Activated CD8-positive, alpha-beta memory T cell treated with anti-CD3 and anti-CD28 coated beads, Interleukin-2, amount 10 ng/mL, durations not matched to agents 7 days and 5 days (primary cell): ENCODE data around the gene CINP. TPM values are rescaled to one million over a fixed set of nuclear protein-coding genes. Genes with fewer than 3 reads are reported as not detected.

Experiments used
- ATAC-seq: fragments of 150-1000 bp; cut with Tn5 transposase; one replicate; pipeline ENCODE4 v1.10.0; 2021; ENCODE audit warnings: moderate library complexity
- CTCF ChIA-PET: fragments of 350-600 bp; sonication (Branson Sonifier 250); formaldehyde crosslinking; loops from one replicate; lab custom pipeline; 2021; ENCODE audit warnings: antibody characterized with exemption; lab: Charles Lee
- DNase-seq: peaks from one replicate; pipeline ENCODE4 v3.0.0-alpha.2; 2020
- H3K27ac Mint-ChIP-seq: one replicate; pipeline ENCODE4 v1.8.0; 2021; ENCODE audit warnings: mild to moderate bottlenecking, mixed read lengths
- H3K27me3 Mint-ChIP-seq: one replicate; pipeline ENCODE4 v1.8.0; 2021; ENCODE audit warnings: mixed read lengths
- H3K36me3 Mint-ChIP-seq: one replicate; pipeline ENCODE4 v1.8.0; 2021; ENCODE audit warnings: mild to moderate bottlenecking, mixed read lengths
- H3K4me1 Mint-ChIP-seq: one replicate; pipeline ENCODE4 v1.8.0; 2021; ENCODE audit warnings: mixed read lengths
- H3K4me3 Mint-ChIP-seq: one replicate; pipeline ENCODE4 v1.8.0; 2021; ENCODE audit warnings: mild to moderate bottlenecking, moderate library complexity, mixed read lengths
- H3K9me3 Mint-ChIP-seq: one replicate; pipeline ENCODE4 v1.8.0; 2022; ENCODE audit warnings: low read depth, mixed read lengths
- total RNA-seq, 2 experiments: library from RNA; stranded (reverse); gene quantifications; one replicate each; pipeline ENCODE4 v1.2.3, GENCODE V29; 2021

CINP gene
- total RNA-seq, 2 experiments from 2014 or later = 34.1 to 38.9 TPM

- no peak overlapping the region for H3K27ac Mint-ChIP-seq
- CTCF ChIA-PET = no interaction called here
- ATAC-seq (no peak), DNase-seq (peak; percentile 52)
- peaks cover 34% of the 10 kb centered on the region for H3K4me1 Mint-ChIP-seq
- no peaks in the 10 kb centered on the region for H3K9me3 Mint-ChIP-seq
- H3K4me3 Mint-ChIP-seq = no peak overlapping the region
- peaks cover 3% of the 10 kb centered on the region for H3K36me3 Mint-ChIP-seq
- H3K27me3 Mint-ChIP-seq = no peaks in the 10 kb centered on the region
Observed at GRCh38 chr14:102323102-102323501, 39.6 kb downstream of the CINP start.

GRCh38 chr14:102321456-102322422 lies 41.0 kb downstream of the CINP start:
- H3K4me1 Mint-ChIP-seq = peaks cover 45% of the 10 kb centered on the region
- no peak overlapping the region for H3K4me3 Mint-ChIP-seq
- DNase-seq (no peak), ATAC-seq (no peak)
- H3K27ac Mint-ChIP-seq = peak overlapping the region; percentile 42
- H3K36me3 Mint-ChIP-seq = peaks cover 3% of the 10 kb centered on the region
- no peaks in the 10 kb centered on the region for H3K9me3 Mint-ChIP-seq
- no peaks in the 10 kb centered on the region for H3K27me3 Mint-ChIP-seq
- CTCF ChIA-PET = interaction anchor here (0.7 to 4.9 kb wide), 3 partner anchors 41 to 203 kb away, joined by 3 to 24 read pairs (median 6); partner anchors contain the start of genes CINP and TECPR2

GRCh38 chr14:102320671-102321455 lies 41.8 kb downstream of the CINP start:
- Mint-ChIP-seq H3K36me3 (no peaks in the 10 kb centered on the region), H3K9me3 (no peaks in the 10 kb centered on the region), H3K27ac (peak overlapping the region; percentile 85), H3K4me1 (peaks cover 51% of the 10 kb centered on the region), H3K27me3 (no peaks in the 10 kb centered on the region), H3K4me3 (peak overlapping the region; percentile 83)
- CTCF ChIA-PET = interaction anchor here (1.2 to 4.9 kb wide), 5 partner anchors 9 to 204 kb away, joined by 3 to 24 read pairs (median 4); no protein-coding TSS in a partner anchor
- DNase-seq (no peak), ATAC-seq (no peak)

GRCh38 chr14:102320033-102320660 lies 42.5 kb downstream of the CINP start:
- CTCF ChIA-PET = interaction anchor here (1.2 to 4.9 kb wide), 5 partner anchors 10 to 354 kb away, joined by 3 to 24 read pairs (median 4); no protein-coding TSS in a partner anchor
- no peaks in the 10 kb centered on the region for H3K27me3 Mint-ChIP-seq
- H3K27ac Mint-ChIP-seq = peak overlapping the region; percentile 85
- DNase-seq = peak; percentile 57
- H3K36me3 Mint-ChIP-seq = no peaks in the 10 kb centered on the region
- H3K4me1 Mint-ChIP-seq = peaks cover 54% of the 10 kb centered on the region
- H3K9me3 Mint-ChIP-seq = no peaks in the 10 kb centered on the region
- ATAC-seq = peak; percentile 25
- H3K4me3 Mint-ChIP-seq = peak overlapping the region; percentile 83

GRCh38 chr14:102319351-102320032 lies 43.2 kb downstream of the CINP start, which contains the start of gene ZNF839:
ZNF839 (plus strand) TSS chr14:102319746; CDS start chr14:102319766, 20 bp downstream.
- Mint-ChIP-seq H3K27me3 (no peaks in the 10 kb centered on the region), H3K9me3 (no peaks in the 10 kb centered on the region), H3K4me3 (peak within 1 kb of the TSS; percentile 96), H3K36me3 (no peaks in the 10 kb centered on the region), H3K27ac (peak within 1 kb of the TSS; percentile 96), H3K4me1 (peaks cover 61% of the 10 kb centered on the region)
- ATAC-seq (peak; percentile 78), DNase-seq (peak; percentile 95)
- CTCF ChIA-PET = interaction anchor here (1.1 to 4.9 kb wide), 7 partner anchors 11 to 354 kb away, joined by 3 to 24 read pairs (median 4); partner anchors contain the start of genes CINP and TECPR2

- ATAC-seq (no peak), DNase-seq (no peak)
- Mint-ChIP-seq H3K27ac (peak overlapping the region; percentile 96), H3K9me3 (no peaks in the 10 kb centered on the region), H3K36me3 (no peaks in the 10 kb centered on the region), H3K27me3 (no peaks in the 10 kb centered on the region), H3K4me1 (peaks cover 66% of the 10 kb centered on the region), H3K4me3 (peak overlapping the region; percentile 96)
- CTCF ChIA-PET = interaction anchor here (1.0 to 4.9 kb wide), 6 partner anchors 10 to 353 kb away, joined by 3 to 24 read pairs (median 4); partner anchors contain the start of genes CINP and TECPR2
Observed at GRCh38 chr14:102318781-102319276, 43.9 kb downstream of the CINP start.

- no peaks in the 10 kb centered on the region for H3K27me3 Mint-ChIP-seq
- DNase-seq (peak; percentile 67), ATAC-seq (no peak)
- no peaks in the 10 kb centered on the region for H3K9me3 Mint-ChIP-seq
- no peaks in the 10 kb centered on the region for H3K36me3 Mint-ChIP-seq
- H3K27ac Mint-ChIP-seq = peak overlapping the region; percentile 90
- peak overlapping the region; percentile 79 for H3K4me3 Mint-ChIP-seq
- CTCF ChIA-PET = interaction anchor here (0.6 to 4.9 kb wide), 22 partner anchors 9 to 596 kb away, joined by 3 to 29 read pairs (median 4); partner anchors contain the start of genes CINP, DYNC1H1, HSP90AA1 and MOK
- H3K4me1 Mint-ChIP-seq = peaks cover 65% of the 10 kb centered on the region
Observed at GRCh38 chr14:102317564-102318248, 45.0 kb downstream of the CINP start.

GRCh38 chr14:102316743-102317563 lies 45.7 kb downstream of the CINP start:
- DNase-seq (peak; percentile 95), ATAC-seq (peak; percentile 72)
- CTCF ChIA-PET = interaction anchor here (0.6 to 4.9 kb wide), 24 partner anchors 12 to 595 kb away, joined by 3 to 29 read pairs (median 4); partner anchors contain the start of genes CINP, DYNC1H1, HSP90AA1 and MOK
- Mint-ChIP-seq H3K4me3 (peak overlapping the region; percentile 79), H3K36me3 (no peaks in the 10 kb centered on the region), H3K9me3 (no peaks in the 10 kb centered on the region), H3K27ac (peak overlapping the region; percentile 90), H3K4me1 (peaks cover 65% of the 10 kb centered on the region), H3K27me3 (no peaks in the 10 kb centered on the region)

- Mint-ChIP-seq H3K9me3 (no peaks in the 10 kb centered on the region), H3K4me3 (peak overlapping the region; percentile 79), H3K27me3 (no peaks in the 10 kb centered on the region), H3K4me1 (peaks cover 60% of the 10 kb centered on the region), H3K27ac (peak overlapping the region; percentile 90), H3K36me3 (no peaks in the 10 kb centered on the region)
- DNase-seq = peak; percentile 57
- ATAC-seq = no peak
- CTCF ChIA-PET = interaction anchor here (0.7 to 4.9 kb wide), 16 partner anchors 12 to 352 kb away, joined by 3 to 29 read pairs (median 4); partner anchors contain the start of genes CINP, DYNC1H1, HSP90AA1 and MOK
Observed at GRCh38 chr14:102316338-102316742, 46.4 kb downstream of the CINP start.

GRCh38 chr14:102315121-102315520 lies 47.6 kb downstream of the CINP start:
- no peak for DNase-seq
- CTCF ChIA-PET = interaction anchor here (0.6 to 2.9 kb wide), 28 partner anchors 10 to 608 kb away, joined by 3 to 63 read pairs (median 5); partner anchors contain the start of genes MOK and WDR20

More at GRCh38 chr14:102315121-102315520, 47.6 kb downstream of the CINP start:
- Mint-ChIP-seq H3K36me3 (no peaks in the 10 kb centered on the region), H3K27me3 (no peaks in the 10 kb centered on the region), H3K4me3 (peak overlapping the region; percentile 88), H3K9me3 (no peaks in the 10 kb centered on the region), H3K4me1 (peaks cover 48% of the 10 kb centered on the region), H3K27ac (no peak overlapping the region)
- ATAC-seq = no peak
